HepG2 (cell line): Measurements from ENCODE around the gene RAD51C. TPM values are rescaled to one million over a fixed set of nuclear protein-coding genes. Genes with fewer than 3 reads are reported as not detected.

Experiments
- ARID4A ChIP-seq: sonication (generic); formaldehyde crosslinking; IDR thresholded peaks from 2 replicates; pipeline ENCODE4 v1.5.0; 2020; ENCODE audit warnings: mild to moderate bottlenecking, missing genetic modification reagents, borderline replicate concordance
- CENPT ChIP-seq: sonication (generic); formaldehyde crosslinking; IDR thresholded peaks from 2 replicates; pipeline ENCODE4 v1.8.0; 2022; ENCODE audit warnings: low read depth, mild to moderate bottlenecking, moderate library complexity, missing genetic modification reagents
- GABPA ChIP-seq, 2 experiments: IDR thresholded peaks; 2 replicates each; pipeline ENCODE4 v1.6.1; 2011 to 2016; ENCODE audit warnings: low read depth in 2 of 2, low read length in 1 of 2, missing biosample characterization in 1 of 2, missing genetic modification characterization in 1 of 2
- HOXA7 ChIP-seq: sonication (generic); formaldehyde crosslinking; IDR thresholded peaks from 2 replicates; pipeline ENCODE4 v1.8.1; 2022; ENCODE audit warnings: mild to moderate bottlenecking, missing genetic modification reagents, moderate library complexity
- MZF1 ChIP-seq: sonication (generic); formaldehyde crosslinking; IDR thresholded peaks from 2 replicates; pipeline ENCODE4 v1.8.1; 2023; ENCODE audit warnings: mild to moderate bottlenecking, missing genetic modification reagents, borderline replicate concordance
- REL ChIP-seq: sonication (generic); formaldehyde crosslinking; conservative IDR thresholded peaks from 2 replicates; pipeline ENCODE4 v1.8.0; 2022; ENCODE audit warnings: mild to moderate bottlenecking, missing genetic modification reagents, moderate library complexity
- SSRP1 ChIP-seq: IDR thresholded peaks from 2 replicates; pipeline ENCODE4 v1.6.1; 2016; ENCODE audit warnings: control low read depth
- THAP7 ChIP-seq: sonication (generic); formaldehyde crosslinking; IDR thresholded peaks from 2 replicates; pipeline ENCODE4 v1.8.1; 2023; ENCODE audit warnings: mild to moderate bottlenecking, missing genetic modification reagents
- XRCC5 ChIP-seq: fragments of 200-400 bp; formaldehyde crosslinking; optimal IDR thresholded peaks from 2 replicates; pipeline ENCODE3; 2017; ENCODE audit warnings: mild to moderate bottlenecking, low read length
- ZBTB1 ChIP-seq: sonication (generic); formaldehyde crosslinking; IDR thresholded peaks from 2 replicates; pipeline ENCODE4 v1.4.0; 2020; ENCODE audit warnings: missing genetic modification reagents, borderline replicate concordance
- ZEB1 ChIP-seq: IDR thresholded peaks from 2 replicates; pipeline ENCODE4 v1.6.1; 2012; ENCODE audit warnings: mild to moderate bottlenecking, low read depth, inconsistent platforms; ENCODE audit not compliant: insufficient replicate concordance
- ZFP37 ChIP-seq: sonication (generic); formaldehyde crosslinking; IDR thresholded peaks from 2 replicates; pipeline ENCODE4 v1.4.0; 2020; ENCODE audit warnings: missing genetic modification reagents, borderline replicate concordance
- ZNF18 ChIP-seq: sonication (generic); formaldehyde crosslinking; IDR thresholded peaks from 2 replicates; pipeline ENCODE4 v1.8.0; 2022; ENCODE audit warnings: mild to moderate bottlenecking, missing genetic modification reagents; ENCODE audit not compliant: insufficient replicate concordance
- ZNF275 ChIP-seq: sonication (generic); formaldehyde crosslinking; IDR thresholded peaks from 2 replicates; pipeline ENCODE4 v1.8.0; 2022; ENCODE audit warnings: missing genetic modification reagents, mild to moderate bottlenecking, inconsistent platforms, borderline replicate concordance
- ZNF589 ChIP-seq: sonication (generic); formaldehyde crosslinking; conservative IDR thresholded peaks from 2 replicates; pipeline ENCODE4 v1.8.0; 2022; ENCODE audit warnings: mild to moderate bottlenecking, moderate library complexity, missing genetic modification reagents
- ZNF660 ChIP-seq: sonication (generic); formaldehyde crosslinking; IDR thresholded peaks from 2 replicates; pipeline ENCODE4 v1.5.1; 2020; ENCODE audit warnings: mild to moderate bottlenecking, low read depth, missing genetic modification reagents, borderline replicate concordance
- ZNF709 ChIP-seq: sonication (generic); formaldehyde crosslinking; IDR thresholded peaks from 2 replicates; pipeline ENCODE4 v1.5.0; 2020; ENCODE audit warnings: mild to moderate bottlenecking, missing genetic modification reagents
- ZNF891 ChIP-seq: sonication (generic); formaldehyde crosslinking; IDR thresholded peaks from 2 replicates; pipeline ENCODE4 v1.5.0; 2020; ENCODE audit warnings: mild to moderate bottlenecking, missing genetic modification reagents
- polyA plus RNA-seq, 8 experiments: library from polyadenylated mRNA; depleted of rRNA in 3 of 8; stranded (reverse) in 7 of 8; unstranded in 1 of 8; fragments of >200 nt; fragmentation: Illumina TruSeq in 4 of 8; extraction: Trizol in 4 of 8; gene quantifications; 2 replicates each; pipeline versions ENCODE4 v1.2.1 to v1.2.3, GENCODE V29; 2011 to 2016; ENCODE audit warnings: low read depth in 4 of 8, missing spikeins in 1 of 8, mixed read lengths in 1 of 8; ENCODE audit not compliant: insufficient read depth in 1 of 8
- total RNA-seq, 5 experiments: library from RNA; depleted of rRNA; stranded (reverse); fragments of >200 nt; fragmentation: Illumina TruSeq; extraction: Trizol; gene quantifications; 2 replicates each; pipeline ENCODE4 v1.2.3, GENCODE V29; 2016; ENCODE audit warnings: low read depth in 1 of 5
- TF ChIP-seq, protein P1 (sequence below): sonication (generic); formaldehyde crosslinking; IDR thresholded peaks from 2 replicates; pipeline ENCODE4 v1.4.0; 2020; ENCODE audit warnings: missing genetic modification reagents

RAD51C gene
- total and polyA plus RNA-seq, 2 of the 13 experiments (the other 11 are each of a cell fraction or from before 2014, with no cell fraction given) = 38.5 to 106 TPM

DNA sequence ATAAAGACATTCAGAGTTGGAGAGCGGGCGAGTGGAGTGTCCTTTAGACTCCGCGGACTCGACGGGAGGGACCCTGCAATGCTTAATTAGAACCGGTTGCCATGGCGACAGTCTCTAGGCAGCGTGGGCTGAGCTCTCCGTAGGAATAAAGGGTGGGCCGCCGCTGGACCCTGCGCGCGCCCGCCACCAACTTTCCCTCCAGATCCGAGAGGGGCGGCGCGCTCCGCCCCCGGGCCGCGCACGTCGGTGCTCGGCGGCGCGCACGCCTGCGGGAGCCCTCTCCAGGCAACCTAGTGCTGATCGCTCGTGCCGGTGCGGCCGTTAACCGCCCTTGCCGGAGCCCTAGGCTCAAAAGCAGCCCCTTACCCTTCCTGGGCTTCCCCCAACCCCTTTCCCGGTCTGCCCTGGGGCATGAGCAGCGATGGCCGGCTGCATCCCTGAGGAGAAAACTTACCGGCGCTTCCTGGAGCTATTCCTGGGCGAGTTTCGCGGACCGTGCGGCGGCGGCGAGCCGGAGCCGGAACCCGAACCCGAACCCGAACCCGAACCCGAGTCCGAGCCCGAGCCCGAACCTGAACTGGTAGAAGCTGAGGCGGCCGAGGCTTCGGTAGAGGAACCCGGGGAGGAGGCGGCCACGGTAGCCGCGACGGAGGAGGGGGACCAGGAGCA, 63.3 kb downstream of the RAD51C start, which contains the start of gene PPM1E (continued):
- no peak for TF ChIP-seq ZNF660 (CRISPR knock-in tag)
- TF ChIP-seq, protein P1, sequence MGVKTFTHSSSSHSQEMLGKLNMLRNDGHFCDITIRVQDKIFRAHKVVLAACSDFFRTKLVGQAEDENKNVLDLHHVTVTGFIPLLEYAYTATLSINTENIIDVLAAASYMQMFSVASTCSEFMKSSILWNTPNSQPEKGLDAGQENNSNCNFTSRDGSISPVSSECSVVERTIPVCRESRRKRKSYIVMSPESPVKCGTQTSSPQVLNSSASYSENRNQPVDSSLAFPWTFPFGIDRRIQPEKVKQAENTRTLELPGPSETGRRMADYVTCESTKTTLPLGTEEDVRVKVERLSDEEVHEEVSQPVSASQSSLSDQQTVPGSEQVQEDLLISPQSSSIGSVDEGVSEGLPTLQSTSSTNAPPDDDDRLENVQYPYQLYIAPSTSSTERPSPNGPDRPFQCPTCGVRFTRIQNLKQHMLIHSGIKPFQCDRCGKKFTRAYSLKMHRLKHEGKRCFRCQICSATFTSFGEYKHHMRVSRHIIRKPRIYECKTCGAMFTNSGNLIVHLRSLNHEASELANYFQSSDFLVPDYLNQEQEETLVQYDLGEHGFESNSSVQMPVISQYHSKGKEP = no peak
- TF ChIP-seq ZNF709 = 0 out of 2 replicates have a peak, but pooled peaks have one; percentile 33
- no peak for TF ChIP-seq REL (CRISPR knock-in tag)
- TF ChIP-seq ZNF275 (CRISPR knock-in tag) = no peak
- TF ChIP-seq ZFP37 = no peak
- no peak for TF ChIP-seq HOXA7
- no peak for TF ChIP-seq XRCC5
- TF ChIP-seq ZEB1 = no peak
- no peak for TF ChIP-seq ZBTB1 (CRISPR knock-in tag)
- TF ChIP-seq GABPA (IDR thresholded peaks at IDR 0.05; ENCODE audit: low read depth, low read length) = no peak
- TF ChIP-seq GABPA (CRISPR knock-in tag; IDR thresholded peaks at IDR 0.05; ENCODE audit: low read depth) = no peak
- no peak for TF ChIP-seq SSRP1 (CRISPR knock-in tag)
- peak; percentile 45; the same call in 1 of the 2 replicates for TF ChIP-seq ARID4A (CRISPR knock-in tag)
- no peak for TF ChIP-seq ZNF589
- 0 out of 2 replicates have a peak, but pooled peaks have one; percentile 35 for TF ChIP-seq THAP7 (CRISPR knock-in tag)
- no peak for TF ChIP-seq ZNF18 (CRISPR knock-in tag)
- TF ChIP-seq MZF1 (CRISPR knock-in tag) = no peak
- TF ChIP-seq ZNF891 (CRISPR knock-in tag) = peak; percentile 43; the same call in 1 of the 2 replicates
- no peak for TF ChIP-seq CENPT (CRISPR knock-in tag)
